COLO829 (cell line): ENCODE data around the gene UNC13A.

Experiments
- DNase-seq: peaks from one replicate; pipeline ENCODE4 v3.0.0; 2012; ENCODE audit warnings: low spot score

The UNC13A gene

GRCh38 chr19:17706750-17707181, 18.6 kb upstream of the UNC13A start:
- no peak for DNase-seq

GRCh38 chr19:17703824-17704463, 15.8 kb upstream of the UNC13A start:
- DNase-seq: no peak

GRCh38 chr19:17695198-17695597, 7.0 kb upstream of the UNC13A start:
- DNase-seq: no peak

GRCh38 chr19:17692566-17692965, 4.4 kb upstream of the UNC13A start:
- no peak for DNase-seq

GRCh38 chr19:17688853-17689595, 870 bp upstream of the UNC13A start:
- no peak for DNase-seq

- DNase-seq: no peak
Measured at GRCh38 chr19:17687141-17687856, 855 bp downstream of the UNC13A start.

GRCh38 chr19:17686592-17687024, 1.5 kb downstream of the UNC13A start:
- peak; percentile 80 for DNase-seq

GRCh38 chr19:17686023-17686521, 2.1 kb downstream of the UNC13A start:
- DNase-seq: no peak

GRCh38 chr19:17685451-17686022, 2.6 kb downstream of the UNC13A start:
- no peak for DNase-seq

- no peak for DNase-seq
Measured at GRCh38 chr19:17684256-17684655, 3.9 kb downstream of the UNC13A start.

- no peak for DNase-seq
Measured at GRCh38 chr19:17683078-17683477, 5.1 kb downstream of the UNC13A start.

GRCh38 chr19:17682273-17682672, 5.9 kb downstream of the UNC13A start:
- no peak for DNase-seq

- peak; percentile 42 for DNase-seq
Measured at GRCh38 chr19:17681505-17682125, 6.5 kb downstream of the UNC13A start.

- peak; percentile 56 for DNase-seq
Measured at GRCh38 chr19:17680230-17680722, 7.9 kb downstream of the UNC13A start.

GRCh38 chr19:17679526-17680229, 8.5 kb downstream of the UNC13A start:
- DNase-seq: no peak

GRCh38 chr19:17678836-17679235, 9.3 kb downstream of the UNC13A start:
- no peak for DNase-seq

GRCh38 chr19:17677002-17677401, 11.2 kb downstream of the UNC13A start:
- DNase-seq: no peak

GRCh38 chr19:17676295-17676694, 11.9 kb downstream of the UNC13A start:
- no peak for DNase-seq

GRCh38 chr19:17673937-17674799, 14.0 kb downstream of the UNC13A start:
- no peak for DNase-seq

GRCh38 chr19:17671906-17672305, 16.2 kb downstream of the UNC13A start:
- DNase-seq: peak; percentile 69
